Measurements from ENCODE around the gene KCNN3.

The KCNN3 gene

DNA sequence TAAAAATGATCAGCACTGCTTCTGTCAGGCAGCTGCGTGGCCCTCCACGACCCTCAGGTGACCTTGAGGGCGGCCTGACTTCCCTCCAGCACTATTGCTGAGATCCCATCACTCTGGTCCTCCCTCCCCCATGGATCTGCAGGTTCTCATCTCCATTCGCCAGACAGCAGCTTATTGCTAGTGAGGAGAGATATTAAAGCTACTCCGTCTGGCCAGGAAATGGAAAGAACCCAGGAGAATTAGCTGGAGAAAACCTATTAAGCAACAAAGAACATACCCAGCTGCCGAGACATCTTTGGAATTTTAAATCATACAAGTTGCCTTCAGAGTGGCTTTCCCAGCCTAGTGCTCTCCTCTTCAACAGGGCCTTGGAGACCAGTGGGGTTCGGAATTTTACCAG lies 25.7 kb upstream of the KCNN3 start:
- TF ChIP-seq CTCF (IDR thresholded peaks at IDR 0.05; ENCODE audit: low read depth, low read length) = no peak
- H3K4me3 ChIP-seq (ENCODE audit: low read depth, low read length) = no peak overlapping the region
- DNase-seq (ENCODE audit: low read depth) = no peak

GRCh38 chr1:154891452-154891851 lies 21.4 kb upstream of the KCNN3 start:
- no peak overlapping the region for H3K4me3 ChIP-seq (ENCODE audit: low read depth, low read length)
- DNase-seq (ENCODE audit: low read depth) = no peak
- TF ChIP-seq, protein P1, sequence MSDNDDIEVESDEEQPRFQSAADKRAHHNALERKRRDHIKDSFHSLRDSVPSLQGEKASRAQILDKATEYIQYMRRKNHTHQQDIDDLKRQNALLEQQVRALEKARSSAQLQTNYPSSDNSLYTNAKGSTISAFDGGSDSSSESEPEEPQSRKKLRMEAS (IDR thresholded peaks at IDR 0.05; ENCODE audit: low read depth, low read length) = no peak
- TF ChIP-seq POLR2A (IDR thresholded peaks at IDR 0.05; ENCODE audit: extremely low read depth, insufficient read length) (no peak), MYC (IDR thresholded peaks at IDR 0.05; ENCODE audit: low read depth, low read length) (no peak), CTCF (IDR thresholded peaks at IDR 0.05; ENCODE audit: low read depth, low read length) (no peak)

GRCh38 chr1:154888757-154889156 lies 18.7 kb upstream of the KCNN3 start:
- no peak for DNase-seq (ENCODE audit: low read depth)
- no peak overlapping the region for H3K4me3 ChIP-seq (ENCODE audit: low read depth, low read length)
- TF ChIP-seq POLR2A (IDR thresholded peaks at IDR 0.05; ENCODE audit: extremely low read depth, insufficient read length) (no peak), MYC (IDR thresholded peaks at IDR 0.05; ENCODE audit: low read depth, low read length) (no peak), CTCF (IDR thresholded peaks at IDR 0.05; ENCODE audit: low read depth, low read length) (no peak)
- TF ChIP-seq, protein P1 (IDR thresholded peaks at IDR 0.05; ENCODE audit: low read depth, low read length) = no peak

DNA sequence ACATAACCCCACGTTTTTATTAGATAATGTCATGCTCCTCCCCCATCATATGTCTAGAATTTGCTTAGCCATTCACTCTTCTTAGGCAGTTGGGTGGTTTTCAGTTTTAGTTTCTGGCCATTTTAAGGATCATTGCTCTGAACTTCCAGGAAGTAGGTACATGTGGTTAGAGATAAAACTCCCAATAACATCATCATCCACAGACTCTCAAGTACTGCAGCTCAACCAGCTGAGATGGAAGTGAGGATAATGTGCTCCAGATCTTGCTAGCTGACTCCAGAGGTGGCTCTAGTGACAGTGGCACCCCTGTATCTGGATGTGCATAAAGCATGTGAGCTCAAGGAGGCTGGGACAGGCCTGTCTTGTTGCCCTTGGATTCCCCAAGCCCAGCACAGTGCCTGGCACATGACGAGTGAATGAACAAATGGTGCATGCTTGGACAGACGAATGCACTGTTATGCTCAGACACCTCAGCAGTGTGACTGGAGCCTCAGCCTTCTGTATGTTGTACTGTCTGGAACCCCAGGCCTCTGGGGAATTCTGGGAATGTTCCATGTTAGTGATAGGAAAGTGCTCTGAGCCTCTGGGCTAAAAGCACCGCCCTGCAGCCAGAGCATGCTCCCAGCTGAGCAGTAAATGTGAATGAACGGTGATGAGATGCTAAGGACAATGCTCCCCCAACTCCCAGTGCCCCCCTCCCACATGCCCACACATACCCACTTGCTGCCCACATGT lies 16.4 kb upstream of the KCNN3 start:
- DNase-seq (ENCODE audit: low read depth) = no peak
- no peak overlapping the region for H3K4me3 ChIP-seq (ENCODE audit: low read depth, low read length)
- TF ChIP-seq POLR2A (IDR thresholded peaks at IDR 0.05; ENCODE audit: extremely low read depth, insufficient read length) (no peak), CTCF (IDR thresholded peaks at IDR 0.05; ENCODE audit: low read depth, low read length) (no peak), MYC (IDR thresholded peaks at IDR 0.05; ENCODE audit: low read depth, low read length) (no peak)
- TF ChIP-seq, protein P1 (IDR thresholded peaks at IDR 0.05; ENCODE audit: low read depth, low read length) = no peak

DNA sequence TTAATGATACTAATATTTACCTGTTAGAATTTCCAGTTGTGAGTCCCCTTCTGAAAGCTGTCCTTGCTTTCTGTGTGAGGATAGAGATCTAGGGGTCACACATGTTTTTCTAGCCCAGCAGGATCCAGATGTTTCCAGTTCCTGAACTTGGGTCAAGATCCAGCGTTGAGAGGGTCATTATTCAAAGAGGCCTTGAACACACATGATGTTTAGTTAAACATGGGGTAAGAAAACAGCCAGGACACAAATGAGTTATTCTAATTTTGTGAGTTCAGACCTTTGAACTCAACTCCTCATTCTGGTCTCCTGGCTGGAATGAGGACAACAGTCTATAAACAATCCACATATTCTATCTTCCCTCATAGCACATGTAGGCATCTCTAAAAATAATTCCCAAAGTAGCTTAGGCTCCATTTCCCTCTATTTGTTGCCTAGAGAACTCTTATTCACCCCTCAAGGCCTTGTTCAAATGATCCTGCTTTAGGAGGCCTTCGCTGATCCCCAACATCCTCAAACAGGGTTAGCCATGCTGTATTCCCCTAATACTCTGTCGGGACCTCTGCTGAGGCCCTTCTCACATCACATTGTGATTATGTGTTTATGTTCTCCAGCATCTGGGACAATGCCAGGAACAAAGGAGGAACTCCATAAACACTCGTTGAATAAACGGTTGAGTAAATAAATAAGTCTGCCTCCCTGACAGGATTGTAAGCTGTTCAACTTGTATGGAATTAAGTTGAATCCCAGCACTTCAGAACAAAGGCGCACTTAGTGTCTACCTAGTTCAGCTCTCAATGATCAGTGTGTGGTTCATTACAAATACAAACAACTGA lies 15.0 kb upstream of the KCNN3 start:
- H3K4me3 ChIP-seq (ENCODE audit: low read depth, low read length) = no peak overlapping the region
- no peak for DNase-seq (ENCODE audit: low read depth)
- TF ChIP-seq MYC (IDR thresholded peaks at IDR 0.05; ENCODE audit: low read depth, low read length) = no peak
- no peak for TF ChIP-seq CTCF (IDR thresholded peaks at IDR 0.05; ENCODE audit: low read depth, low read length)
- no peak for TF ChIP-seq POLR2A (IDR thresholded peaks at IDR 0.05; ENCODE audit: extremely low read depth, insufficient read length)
- TF ChIP-seq, protein P1 (IDR thresholded peaks at IDR 0.05; ENCODE audit: low read depth, low read length) = no peak
